ENCODE data around the gene SH2B3.
"Not testable (repeated sequence)": the region's sequence is repeated elsewhere in the genome, so short reads cannot be mapped to it uniquely, and the experiment has no call there.

Gene SH2B3

GRCh38 chr12:111405859-111406473 lies at the start of gene SH2B3:
Gene SH2B3 (plus strand): TSS chr12:111405923. CDS start chr12:111418146, 12,223 bp downstream.
- FAIRE-seq: no peak

GRCh38 chr12:111359231-111359913 lies 46.4 kb upstream of the SH2B3 start:
- FAIRE-seq: no peak

- no peak for FAIRE-seq
These were observed 45.8 kb upstream of the SH2B3 start for GRCh38 chr12:111359914-111360276.

- FAIRE-seq: no peak
These were observed 45.3 kb upstream of the SH2B3 start for GRCh38 chr12:111360325-111360930.

GRCh38 chr12:111361073-111361716 lies 44.5 kb upstream of the SH2B3 start:
- FAIRE-seq: no peak

- no peak for FAIRE-seq
These were observed 43.8 kb upstream of the SH2B3 start for GRCh38 chr12:111361717-111362576.

- FAIRE-seq: no peak
These were observed 42.8 kb upstream of the SH2B3 start for GRCh38 chr12:111362687-111363475.

GRCh38 chr12:111363578-111363977 lies 42.1 kb upstream of the SH2B3 start:
- FAIRE-seq: no peak

GRCh38 chr12:111366075-111366474 lies 39.6 kb upstream of the SH2B3 start:
- FAIRE-seq: no peak

GRCh38 chr12:111366583-111366982 lies 39.1 kb upstream of the SH2B3 start:
- no peak for FAIRE-seq

- no peak for FAIRE-seq
These were observed 38.0 kb upstream of the SH2B3 start for GRCh38 chr12:111367661-111368221.

- FAIRE-seq: no peak
These were observed 37.4 kb upstream of the SH2B3 start for GRCh38 chr12:111368291-111368787.

- peak; percentile 72 for FAIRE-seq
These were observed 36.8 kb upstream of the SH2B3 start, which contains the start of gene PHETA1 for GRCh38 chr12:111368788-111369495. Gene PHETA1 (minus strand): TSS chr12:111369095. CDS start chr12:111363427, 5,668 bp downstream.

- FAIRE-seq: no peak
These were observed 36.1 kb upstream of the SH2B3 start for GRCh38 chr12:111369496-111370220.

GRCh38 chr12:111373231-111373630 lies 32.5 kb upstream of the SH2B3 start:
- FAIRE-seq: not testable (repeated sequence)

GRCh38 chr12:111377440-111377839 lies 28.3 kb upstream of the SH2B3 start:
- no peak for FAIRE-seq

- FAIRE-seq: no peak
These were observed 25.7 kb upstream of the SH2B3 start for GRCh38 chr12:111379942-111380554.

- no peak for FAIRE-seq
These were observed 21.1 kb upstream of the SH2B3 start for GRCh38 chr12:111384596-111384995.

GRCh38 chr12:111386885-111387284 lies 18.8 kb upstream of the SH2B3 start:
- FAIRE-seq: no peak
